ENCODE data around the gene CFAP77. TPM values are rescaled to one million over a fixed set of nuclear protein-coding genes. Genes with fewer than 3 reads are reported as not detected.

Gene CFAP77
- total RNA-seq, 2 experiments from 2014 or later: not detected

GRCh38 chr9:132605387-132605786 lies 195.4 kb downstream of the CFAP77 start:
- ATAC-seq: no peak
- Mint-ChIP-seq H3K27me3 (no peaks in the 10 kb centered on the region), H3K36me3 (ENCODE audit: low read depth) (peaks cover 77% of the 10 kb centered on the region), H3K27ac (no peak overlapping the region), H3K4me1 (ENCODE audit: low read depth) (no peaks in the 10 kb centered on the region), H3K9me3 (no peaks in the 10 kb centered on the region), H3K4me3 (no peak overlapping the region)
- intact Hi-C loops (cut with micrococcal nuclease): no loop called here
- POLR2A ChIA-PET: no interaction called here
- DNase-seq: no peak
- no peak for TF ChIP-seq CTCF (IDR thresholded peaks at IDR 0.05)
- CTCF ChIA-PET: no interaction called here

DNA sequence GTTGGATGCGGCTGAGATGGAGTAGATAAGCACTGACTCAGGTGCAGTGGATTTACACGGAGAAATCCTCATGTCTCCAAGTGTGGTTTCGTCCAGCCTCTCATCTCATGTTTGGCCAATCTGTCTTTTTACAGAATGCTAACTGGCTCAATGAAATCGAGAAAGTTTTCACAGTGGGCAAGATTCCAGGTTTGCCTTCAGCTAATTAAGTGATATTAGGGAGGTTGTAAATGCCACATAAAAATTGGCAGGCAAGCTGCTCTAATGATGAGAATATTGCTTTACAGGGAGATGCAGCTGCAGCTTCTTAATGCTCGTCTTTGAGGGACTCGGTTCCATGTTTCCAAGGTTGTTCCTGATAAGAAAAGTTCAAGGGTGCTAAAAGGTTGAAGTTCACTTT lies 196.1 kb downstream of the CFAP77 start:
- Mint-ChIP-seq H3K4me3 (no peak overlapping the region), H3K36me3 (ENCODE audit: low read depth) (peaks cover 78% of the 10 kb centered on the region), H3K27me3 (no peaks in the 10 kb centered on the region), H3K27ac (no peak overlapping the region), H3K4me1 (ENCODE audit: low read depth) (no peaks in the 10 kb centered on the region), H3K9me3 (no peaks in the 10 kb centered on the region)
- ChIA-PET POLR2A (no interaction called here), CTCF (no interaction called here)
- no peak for TF ChIP-seq CTCF (IDR thresholded peaks at IDR 0.05)
- no peak for ATAC-seq
- intact Hi-C loops (cut with micrococcal nuclease): no loop called here
- DNase-seq: no peak

GRCh38 chr9:132609184-132609583 lies 199.2 kb downstream of the CFAP77 start:
- ATAC-seq (no peak), DNase-seq (no peak)
- Mint-ChIP-seq H3K36me3 (ENCODE audit: low read depth) (peaks cover 73% of the 10 kb centered on the region), H3K27ac (no peak overlapping the region), H3K4me3 (no peak overlapping the region), H3K9me3 (no peaks in the 10 kb centered on the region), H3K4me1 (ENCODE audit: low read depth) (no peaks in the 10 kb centered on the region), H3K27me3 (no peaks in the 10 kb centered on the region)
- CTCF ChIA-PET: no interaction called here
- intact Hi-C loops (cut with micrococcal nuclease): no loop called here
- TF ChIP-seq CTCF (IDR thresholded peaks at IDR 0.05): no peak
- POLR2A ChIA-PET: no interaction called here

DNA sequence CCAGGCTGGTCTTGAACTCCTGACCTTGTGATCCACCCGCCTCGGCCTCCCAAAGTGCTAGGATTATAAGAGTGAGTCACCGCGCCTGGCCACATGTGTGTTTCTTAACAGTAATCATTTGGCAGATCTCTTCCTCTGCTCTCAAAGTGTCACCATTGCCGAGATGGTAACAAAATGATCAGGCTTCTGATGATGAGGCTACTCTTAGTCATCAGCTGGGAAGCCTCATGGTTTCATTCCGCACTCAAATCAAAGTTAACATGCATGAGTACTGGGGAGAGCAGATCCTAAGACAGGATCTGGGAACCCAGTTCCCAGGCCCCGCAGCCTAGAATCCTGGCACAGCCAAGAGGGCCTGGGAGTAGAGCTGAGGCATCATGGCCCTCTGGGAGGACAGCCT lies 199.8 kb downstream of the CFAP77 start:
- no peaks in the 10 kb centered on the region for H3K27me3 Mint-ChIP-seq
- POLR2A ChIA-PET: no interaction called here
- H3K36me3 Mint-ChIP-seq (ENCODE audit: low read depth): peaks cover 73% of the 10 kb centered on the region
- CTCF ChIA-PET: no interaction called here
- H3K9me3 Mint-ChIP-seq: no peaks in the 10 kb centered on the region
- ATAC-seq (no peak), DNase-seq (no peak)
- H3K27ac Mint-ChIP-seq: no peak overlapping the region
- no peaks in the 10 kb centered on the region for H3K4me1 Mint-ChIP-seq (ENCODE audit: low read depth)
- TF ChIP-seq CTCF (IDR thresholded peaks at IDR 0.05): no peak
- intact Hi-C loops (cut with micrococcal nuclease): no loop called here
- H3K4me3 Mint-ChIP-seq: no peak overlapping the region

GRCh38 chr9:132610661-132611060 lies 200.7 kb downstream of the CFAP77 start:
- ATAC-seq (no peak), DNase-seq (no peak)
- intact Hi-C loops (cut with micrococcal nuclease): no loop called here
- no peak overlapping the region for H3K4me3 Mint-ChIP-seq
- H3K9me3 Mint-ChIP-seq: no peaks in the 10 kb centered on the region
- no peak overlapping the region for H3K27ac Mint-ChIP-seq
- H3K4me1 Mint-ChIP-seq (ENCODE audit: low read depth): no peaks in the 10 kb centered on the region
- no peak for TF ChIP-seq CTCF (IDR thresholded peaks at IDR 0.05)
- CTCF ChIA-PET: no interaction called here
- POLR2A ChIA-PET: no interaction called here
- no peaks in the 10 kb centered on the region for H3K27me3 Mint-ChIP-seq
- H3K36me3 Mint-ChIP-seq (ENCODE audit: low read depth): peaks cover 74% of the 10 kb centered on the region

Measured in activated CD8-positive, alpha-beta T cell treated with anti-CD3 and anti-CD28 coated beads for 36 hours (primary cell).